ENCODE measurements around the gene EVC. TPM values are rescaled to one million over a fixed set of nuclear protein-coding genes. Genes with fewer than 3 reads are reported as not detected.
"Not testable (repeated sequence)": the region's sequence is repeated elsewhere in the genome, so short reads cannot be mapped to it uniquely, and the experiment has no call there.

The EVC gene
- total RNA-seq, 4 donors from 2014 or later, result 12.2 to 24.1 (median 22.3) TPM

DNA sequence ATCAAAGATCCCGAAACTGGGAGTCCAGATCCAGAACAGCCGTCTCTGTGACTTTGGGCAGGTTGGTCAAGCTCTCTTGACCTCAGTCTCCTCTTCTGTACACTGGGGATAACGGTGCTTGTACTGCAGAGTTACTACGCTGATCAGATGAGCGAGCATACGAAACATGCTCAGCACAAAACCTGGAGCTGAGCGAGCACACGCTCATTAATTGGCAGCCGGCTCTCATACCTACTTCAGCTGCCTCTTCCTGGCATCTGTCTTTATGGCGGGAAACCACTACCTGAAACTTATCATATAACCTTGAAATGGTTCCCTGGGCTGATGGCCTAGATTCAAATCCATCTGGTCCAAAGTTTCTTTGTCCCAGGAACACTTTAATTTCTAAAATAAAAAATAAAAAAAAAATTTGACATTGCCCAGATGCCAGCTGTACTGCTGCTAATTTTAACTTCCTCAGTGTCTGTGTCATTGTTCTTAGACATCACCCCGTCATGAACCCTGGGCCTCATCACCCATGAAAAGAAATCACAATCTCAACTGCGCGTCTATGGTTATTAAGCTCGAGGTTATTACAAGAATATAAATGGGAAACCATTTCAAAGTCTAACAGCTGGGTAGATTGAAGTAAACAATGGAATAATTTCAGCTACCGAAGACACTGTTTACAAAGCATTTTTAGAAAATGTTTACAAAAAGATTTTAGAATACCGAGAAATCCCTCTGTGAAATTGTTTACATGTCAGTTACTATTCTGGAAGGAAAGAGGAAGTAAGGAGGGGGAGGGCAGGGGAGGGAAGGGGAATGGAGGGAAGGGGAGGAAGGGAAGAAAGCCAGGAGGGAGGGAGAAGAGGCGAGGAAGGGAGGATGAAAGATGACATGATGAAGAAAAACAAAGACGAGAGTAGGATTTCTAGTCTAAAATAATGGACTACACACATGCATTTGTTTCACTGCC, 132.9 kb downstream of the EVC start:
- TF ChIP-seq CTCF (IDR thresholded peaks at IDR 0.05) (no peak), POLR2A (IDR thresholded peaks at IDR 0.05) (no peak)
- intact Hi-C loops (cut with DNase I; ENCODE audit: low total_unique reads), result no loop called here
- WGBS, 2 donors, result 73 to 78% methylated on average over 18 of the region's 18 CpGs
- no peak for DNase-seq (ENCODE audit: low spot score in 2 of 2)
- no peak overlapping the region for H3K4me3 ChIP-seq (ENCODE audit: low read depth, poor library complexity, severe bottlenecking)

DNA sequence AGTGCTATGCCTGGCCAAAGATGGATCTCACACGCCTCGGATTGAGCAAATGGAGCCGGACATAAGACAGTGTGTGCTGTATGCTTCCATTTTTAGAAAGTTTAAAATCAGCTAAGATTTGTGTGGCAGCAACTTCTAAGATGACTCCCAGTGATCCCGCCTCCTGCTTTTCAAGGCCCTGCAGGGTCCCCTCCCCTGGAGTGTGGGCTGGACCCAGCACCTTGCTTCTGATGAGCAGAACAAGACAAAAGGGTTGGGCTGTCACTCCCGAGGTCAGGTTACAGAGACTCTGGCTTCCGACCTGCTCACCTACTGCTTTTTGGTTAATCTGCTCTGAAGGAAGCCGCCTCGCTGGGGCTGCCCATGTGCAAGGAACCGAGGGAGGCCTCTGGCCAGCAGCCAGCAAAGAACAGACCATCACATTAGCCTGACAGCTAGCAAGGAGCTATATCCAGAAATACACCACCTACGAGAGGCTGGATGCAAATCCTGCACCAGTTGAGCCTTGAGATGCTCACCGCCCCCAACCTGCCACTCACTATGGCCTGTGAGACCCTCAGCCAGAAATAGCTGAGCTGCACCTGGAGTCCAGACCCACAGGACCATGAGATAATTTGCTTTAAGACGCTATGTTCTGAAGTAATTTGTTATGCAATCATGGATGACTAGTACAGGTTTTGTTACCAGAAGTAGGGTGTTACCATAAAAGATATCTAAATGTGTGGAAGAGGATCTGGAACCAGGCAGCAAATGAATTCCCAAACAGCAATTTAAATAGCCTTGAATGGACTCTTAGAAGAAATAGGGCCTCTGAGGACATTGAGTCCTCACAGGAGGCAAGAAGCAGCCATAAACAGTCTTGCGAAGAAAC, 134.3 kb downstream of the EVC start:
- H3K4me3 ChIP-seq (ENCODE audit: low read depth, poor library complexity, severe bottlenecking), result no peak overlapping the region
- no peak for TF ChIP-seq POLR2A (IDR thresholded peaks at IDR 0.05)
- no peak for TF ChIP-seq CTCF (IDR thresholded peaks at IDR 0.05)
- DNase-seq (ENCODE audit: low spot score in 2 of 2), result no peak
- WGBS, 2 donors, result 50 to 65% methylated on average over 13 of the region's 13 CpGs
- intact Hi-C loops (cut with DNase I; ENCODE audit: low total_unique reads), result no loop called here

- TF ChIP-seq CTCF (IDR thresholded peaks at IDR 0.05) (no peak), POLR2A (IDR thresholded peaks at IDR 0.05) (no peak)
- H3K4me3 ChIP-seq (ENCODE audit: low read depth, poor library complexity, severe bottlenecking), result no peak overlapping the region
- DNase-seq (ENCODE audit: low spot score in 2 of 2), result no peak
- 60 to 62% methylated on average over 4 of the region's 4 CpGs for WGBS, 2 donors
- intact Hi-C loops (cut with DNase I; ENCODE audit: low total_unique reads), result no loop called here
Observed at GRCh38 chr4:5851637-5852301, 140.8 kb downstream of the EVC start.

GRCh38 chr4:5852523-5853202, 141.7 kb downstream of the EVC start:
- intact Hi-C loops (cut with DNase I; ENCODE audit: low total_unique reads), result no loop called here
- WGBS, 2 donors, result 69 to 72% methylated on average over 9 of the region's 9 CpGs
- TF ChIP-seq POLR2A (IDR thresholded peaks at IDR 0.05) (no peak), CTCF (IDR thresholded peaks at IDR 0.05) (no peak)
- no peak for DNase-seq (ENCODE audit: low spot score in 2 of 2)
- no peak overlapping the region for H3K4me3 ChIP-seq (ENCODE audit: low read depth, poor library complexity, severe bottlenecking)

DNA sequence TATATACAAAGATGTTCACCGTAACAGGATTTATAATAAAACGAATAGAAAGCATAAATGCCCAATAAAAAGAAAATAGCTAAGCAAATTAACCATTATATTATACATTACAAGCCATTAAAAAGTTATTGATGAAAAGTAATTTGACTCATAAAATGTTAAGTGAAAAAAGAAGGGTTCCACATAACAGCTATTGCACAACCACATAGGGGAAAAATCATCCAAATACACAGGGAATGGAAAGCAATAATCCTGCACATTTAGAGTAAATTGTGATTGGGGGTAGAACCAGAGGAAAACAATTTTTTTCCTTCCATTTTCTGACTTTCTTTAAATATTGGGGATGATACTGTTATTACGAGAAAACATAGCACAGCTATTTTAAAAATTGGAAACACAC, 143.9 kb downstream of the EVC start:
- WGBS, 2 donors, result 89 to 91% methylated on average over 3 of the region's 3 CpGs
- H3K4me3 ChIP-seq (ENCODE audit: low read depth, poor library complexity, severe bottlenecking), result no peak overlapping the region
- intact Hi-C loops (cut with DNase I; ENCODE audit: low total_unique reads), result no loop called here
- DNase-seq (ENCODE audit: low spot score in 2 of 2), result no peak
- TF ChIP-seq POLR2A (IDR thresholded peaks at IDR 0.05) (no peak), CTCF (IDR thresholded peaks at IDR 0.05) (no peak)

GRCh38 chr4:5856362-5856761, 145.4 kb downstream of the EVC start:
- DNase-seq (ENCODE audit: low spot score in 2 of 2); intact Hi-C loops (cut with DNase I; ENCODE audit: low total_unique reads); H3K4me3 ChIP-seq (ENCODE audit: low read depth, poor library complexity, severe bottlenecking): not testable (repeated sequence)
- WGBS, 2 donors, result 90 to 91% methylated on average over 3 of the region's 3 CpGs

Data from lower leg skin (tissue), 4 donors.